Measurements from ENCODE around the gene SCYGR4.
"Not testable (repeated sequence)": the region's sequence is repeated elsewhere in the genome, so short reads cannot be mapped to it uniquely, and the experiment has no call there.

SCYGR4 gene

GRCh38 chr2:227665189-227665940 lies 48.1 kb downstream of the SCYGR4 start:
- in situ Hi-C loops (cut with MboI; ENCODE audit: low sequenced_read_pairs) = no loop called here

- in situ Hi-C loops (cut with MboI; ENCODE audit: low sequenced_read_pairs) = not testable (repeated sequence)
These were observed 49.4 kb downstream of the SCYGR4 start, which contains the start of gene SCYGR5 for GRCh38 chr2:227666631-227667170. Gene SCYGR5 (plus strand): TSS chr2:227666804. CDS start chr2:227666804, 0 bp downstream.
